DMS79 treated with DMSO at 0.1 percent for 48 hours (cell line): ENCODE measurements around the gene ARSB.
"Not testable (repeated sequence)": the region's sequence is repeated elsewhere in the genome, so short reads cannot be mapped to it uniquely, and the experiment has no call there.

Experiments used
- DNase-seq: peaks from one replicate; lab custom pipeline; 2025; lab: John Stamatoyannopoulos, UW

ARSB gene

GRCh38 chr5:78995521-78996007 is 10.5 kb upstream of the ARSB start:
- DNase-seq = no peak

- no peak for DNase-seq
These were observed 8.1 kb upstream of the ARSB start for GRCh38 chr5:78993165-78993564.

DNA sequence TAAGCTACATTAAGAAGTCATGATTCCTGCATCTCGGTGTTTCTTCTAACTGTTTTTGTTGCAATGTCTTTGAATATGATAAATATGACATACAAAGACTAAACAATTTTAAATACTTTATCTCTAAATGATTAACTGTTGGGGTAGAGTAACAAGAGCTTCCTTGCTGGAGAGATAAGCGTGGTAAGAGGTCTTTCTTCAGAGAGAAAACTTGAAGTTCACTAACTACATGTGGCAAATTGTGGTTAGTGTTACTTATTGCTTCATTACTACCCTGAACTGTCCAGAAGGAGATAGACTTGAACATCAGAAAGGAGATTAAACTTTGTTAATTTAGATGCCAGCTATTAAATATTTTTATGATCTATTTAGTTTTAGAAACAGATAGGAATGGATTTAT is 7.0 kb upstream of the ARSB start:
- no peak for DNase-seq

GRCh38 chr5:78989080-78989479 is 4.0 kb upstream of the ARSB start:
- no peak for DNase-seq

DNA sequence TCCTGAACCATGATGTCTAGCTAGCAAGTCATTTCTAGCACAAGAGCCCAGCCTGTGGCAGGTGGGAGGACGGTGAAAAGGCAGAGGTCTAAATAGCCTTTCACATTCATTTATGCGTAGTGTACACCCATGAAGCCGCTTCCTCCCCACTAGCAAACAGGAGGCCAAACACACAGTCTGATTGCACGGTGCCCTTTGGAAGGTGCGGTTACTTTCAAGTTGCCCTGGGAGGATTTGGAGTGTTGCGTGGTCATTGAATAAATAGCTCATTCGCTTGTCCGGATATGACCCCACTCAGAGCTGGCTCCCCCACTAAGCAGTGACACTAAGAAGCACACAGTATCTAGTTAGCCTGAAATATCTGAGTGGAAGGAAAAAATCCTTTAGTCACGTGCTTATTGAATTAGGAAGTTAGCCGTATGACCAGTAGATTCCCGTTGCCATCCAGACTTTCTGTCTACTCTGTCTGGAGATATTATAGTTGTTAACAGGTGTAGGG is 664 bp upstream of the ARSB start:
- DNase-seq = peak; percentile 43

DNA sequence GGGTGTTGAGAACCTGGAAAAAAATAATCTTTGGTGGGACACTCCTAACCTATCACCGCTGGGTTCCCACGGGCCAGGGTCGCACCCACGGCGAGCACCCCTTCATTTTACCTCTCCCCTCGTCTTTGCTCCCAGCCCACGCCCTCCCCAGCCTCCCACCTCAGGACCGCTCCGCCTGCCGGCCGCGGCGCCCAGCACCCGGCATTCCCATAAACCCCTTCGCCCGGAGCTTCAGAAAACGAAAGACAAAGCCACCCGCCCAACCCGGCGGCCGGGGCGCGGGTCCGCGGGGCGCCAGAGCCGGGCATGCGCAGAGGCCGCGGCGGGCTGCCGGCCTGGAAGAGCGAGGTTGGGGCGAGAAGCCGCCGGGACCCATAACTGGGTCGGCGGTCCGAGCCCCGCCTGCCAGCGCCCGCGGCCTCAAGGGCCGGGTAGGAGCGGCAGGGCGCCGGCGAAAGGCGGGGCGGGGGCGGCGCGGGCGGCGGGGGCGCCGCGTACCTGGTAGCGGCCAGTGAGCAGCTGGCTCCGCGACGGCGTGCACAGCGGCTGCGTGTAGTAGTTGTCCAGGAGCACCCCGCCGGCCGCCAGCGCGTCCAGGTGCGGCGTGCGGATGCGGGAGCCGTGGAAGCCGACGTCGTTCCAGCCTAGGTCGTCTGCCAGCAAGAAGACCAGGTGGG is 533 bp downstream of the ARSB start:
- DNase-seq = peak; percentile 74

- peak; percentile 72 for DNase-seq
These were observed 1.3 kb downstream of the ARSB start for GRCh38 chr5:78983601-78984438.

DNA sequence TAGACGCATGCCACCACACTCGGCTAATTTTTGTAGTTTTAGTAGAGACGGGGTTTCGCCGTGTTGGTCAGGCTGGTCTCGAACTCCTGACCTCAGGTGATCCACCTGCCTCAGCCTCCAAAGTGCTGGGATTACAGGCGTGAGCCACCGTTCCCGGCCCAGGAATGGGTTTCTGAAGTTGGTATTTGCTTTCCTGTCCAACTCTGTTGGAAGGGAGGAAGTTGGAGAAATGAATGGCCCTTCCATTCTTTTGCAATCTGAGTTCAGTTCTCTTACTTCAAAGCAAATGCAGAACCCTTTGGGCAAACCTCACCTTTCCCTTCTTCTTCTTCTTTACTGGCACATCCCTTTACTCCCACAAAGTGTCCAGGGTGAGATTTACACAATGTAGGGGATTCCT is 1.9 kb downstream of the ARSB start:
- DNase-seq = not testable (repeated sequence)

DNA sequence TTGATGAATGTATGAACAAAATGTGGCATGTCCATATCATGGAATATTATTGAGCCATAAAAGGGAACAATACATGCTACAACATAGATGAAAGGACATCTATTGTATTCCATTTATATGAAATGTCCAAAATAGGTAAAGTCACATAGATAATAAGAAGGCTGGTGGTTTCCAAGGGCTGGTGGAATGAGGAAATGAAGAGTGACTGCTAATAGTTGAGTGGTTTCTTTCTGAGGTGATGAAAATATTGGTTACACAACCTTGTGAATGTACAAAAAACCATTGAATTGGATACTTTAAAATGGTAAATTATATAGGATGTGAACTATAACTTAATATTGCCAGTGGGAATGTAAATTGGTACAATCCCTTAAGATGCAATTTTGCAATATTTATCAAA is 5.2 kb downstream of the ARSB start:
- no peak for DNase-seq

- no peak for DNase-seq
These were observed 5.9 kb downstream of the ARSB start for GRCh38 chr5:78979117-78979742.

- DNase-seq = no peak
These were observed 10.1 kb downstream of the ARSB start for GRCh38 chr5:78975035-78975434.

- no peak for DNase-seq
These were observed 10.5 kb downstream of the ARSB start for GRCh38 chr5:78974601-78975000.

- DNase-seq = no peak
These were observed 11.1 kb downstream of the ARSB start for GRCh38 chr5:78974011-78974410.

- DNase-seq = no peak
These were observed 12.3 kb downstream of the ARSB start for GRCh38 chr5:78972654-78973428.

GRCh38 chr5:78971998-78972397 is 13.1 kb downstream of the ARSB start:
- no peak for DNase-seq

DNA sequence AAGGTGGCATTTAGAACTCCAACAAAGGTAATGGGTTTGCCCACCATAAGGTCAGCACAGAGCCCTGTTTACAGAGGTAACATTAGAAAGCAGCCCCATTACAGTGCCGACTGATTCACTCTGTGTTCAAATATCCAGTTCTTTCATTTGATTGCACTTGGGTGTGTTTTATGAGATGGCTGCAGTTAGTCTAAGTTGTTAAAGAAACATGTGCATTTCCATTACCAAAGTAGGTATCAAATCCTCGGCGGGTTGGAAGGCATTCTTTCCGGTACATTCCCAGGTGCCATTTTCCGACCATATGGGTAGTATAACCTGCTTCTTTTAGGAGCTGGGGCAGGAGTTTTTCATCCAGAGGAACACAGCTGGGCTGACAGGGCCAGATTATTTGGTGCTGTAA is 16.3 kb downstream of the ARSB start:
- no peak for DNase-seq

DNA sequence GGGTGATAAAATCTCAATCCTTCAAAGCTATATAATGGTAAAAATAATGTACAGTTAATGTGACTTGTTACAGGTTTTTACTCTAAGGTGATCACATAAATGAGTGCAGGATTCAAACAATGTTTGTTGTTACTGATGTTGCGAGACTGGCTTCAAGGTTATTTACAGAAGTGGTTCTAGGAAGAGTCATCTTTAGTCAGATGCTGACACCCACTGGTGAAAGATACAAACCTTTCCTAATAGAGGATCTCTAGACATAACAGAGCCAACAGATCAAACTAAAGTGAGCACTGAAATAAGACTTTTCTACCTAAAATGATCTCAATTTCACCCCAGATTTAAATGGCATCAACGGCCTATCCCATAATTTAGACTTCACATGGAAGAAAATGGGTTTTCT is 20.2 kb downstream of the ARSB start:
- DNase-seq = peak; percentile 61

- DNase-seq = no peak
These were observed 23.4 kb downstream of the ARSB start for GRCh38 chr5:78961743-78962142.

- DNase-seq = no peak
These were observed 25.3 kb downstream of the ARSB start for GRCh38 chr5:78959767-78960166.

DNA sequence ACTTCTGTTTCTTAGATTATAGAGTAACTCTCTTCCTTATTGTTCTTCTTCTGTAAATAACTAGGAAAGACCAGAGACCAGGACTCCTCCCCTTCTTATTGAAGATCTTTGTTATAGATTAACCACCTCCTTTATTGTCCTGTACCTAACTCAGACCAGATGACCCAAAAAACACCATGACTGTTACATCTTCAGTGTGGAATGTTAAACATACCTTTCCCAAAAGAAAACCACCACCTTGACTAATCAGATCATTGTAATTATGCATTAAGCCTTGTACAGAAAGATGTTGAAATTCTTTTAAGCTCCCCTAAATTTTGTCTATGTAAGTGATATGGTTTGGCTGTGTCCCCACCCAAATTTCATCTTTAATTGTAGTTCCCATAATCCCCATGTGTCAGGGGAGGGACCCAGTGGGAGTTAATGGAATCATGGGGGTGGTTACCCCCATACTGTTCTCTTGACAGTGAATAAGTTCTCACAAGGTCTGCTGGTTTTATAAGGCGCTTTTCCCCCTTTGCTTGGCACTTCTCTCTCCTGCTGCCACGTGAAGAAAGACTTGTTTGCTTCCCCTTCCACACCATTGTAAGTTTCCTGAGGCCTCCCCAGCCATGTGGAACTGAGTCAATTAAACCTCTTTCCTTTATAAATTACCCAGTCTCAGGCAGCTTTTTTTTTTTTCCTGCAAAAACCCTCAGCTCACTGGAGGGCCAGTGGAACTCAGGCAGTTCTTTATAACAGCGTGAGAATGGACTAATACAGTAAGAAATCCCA is 26.3 kb downstream of the ARSB start:
- DNase-seq = no peak

DNA sequence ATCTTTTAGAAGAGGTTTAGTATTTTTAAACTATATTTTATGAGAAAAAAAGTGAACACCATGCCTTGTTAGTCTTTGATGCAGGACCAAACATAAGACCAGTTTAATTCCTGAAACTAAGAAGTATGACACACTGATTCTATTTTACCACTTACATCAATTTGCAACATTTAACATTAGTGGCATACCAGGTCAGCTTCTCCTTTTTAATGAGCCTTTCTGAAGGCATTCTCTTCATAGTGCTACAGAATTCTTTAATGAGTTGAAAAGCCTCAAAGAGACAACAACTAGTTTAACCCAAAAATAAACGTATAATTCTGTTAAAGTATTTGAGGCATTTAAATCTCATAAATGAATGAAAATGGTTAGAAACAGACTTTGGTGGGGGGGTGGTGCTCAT is 28.2 kb downstream of the ARSB start:
- DNase-seq = no peak
